HL-60 (cell line): ENCODE measurements around the gene CTCF.

ENCODE experiments used
- CTCF ChIP-seq: IDR thresholded peaks from one replicate; pipeline ENCODE4 v1.5.1; 2011; ENCODE audit warnings: low read length, control low read depth, inconsistent platforms; ENCODE audit not compliant: insufficient read depth
- GABPA ChIP-seq: IDR thresholded peaks from 2 replicates; pipeline ENCODE4 v1.6.1; 2012; ENCODE audit warnings: low read depth
- POLR2AphosphoS5 ChIP-seq: IDR thresholded peaks from 2 replicates; pipeline ENCODE4 v1.6.1; 2012; ENCODE audit warnings: low read depth
- SPI1 ChIP-seq: IDR thresholded peaks from 2 replicates; pipeline ENCODE4 v1.6.1; 2012; ENCODE audit warnings: low read depth, mild to moderate bottlenecking, borderline replicate concordance
- TF ChIP-seq, protein P1 (sequence below): IDR thresholded peaks from 2 replicates; pipeline ENCODE4 v1.6.1; 2012; ENCODE audit warnings: low read depth; ENCODE audit not compliant: insufficient replicate concordance

- TF ChIP-seq POLR2AphosphoS5, result no peak
- TF ChIP-seq CTCF, result no peak
- TF ChIP-seq, protein P1, sequence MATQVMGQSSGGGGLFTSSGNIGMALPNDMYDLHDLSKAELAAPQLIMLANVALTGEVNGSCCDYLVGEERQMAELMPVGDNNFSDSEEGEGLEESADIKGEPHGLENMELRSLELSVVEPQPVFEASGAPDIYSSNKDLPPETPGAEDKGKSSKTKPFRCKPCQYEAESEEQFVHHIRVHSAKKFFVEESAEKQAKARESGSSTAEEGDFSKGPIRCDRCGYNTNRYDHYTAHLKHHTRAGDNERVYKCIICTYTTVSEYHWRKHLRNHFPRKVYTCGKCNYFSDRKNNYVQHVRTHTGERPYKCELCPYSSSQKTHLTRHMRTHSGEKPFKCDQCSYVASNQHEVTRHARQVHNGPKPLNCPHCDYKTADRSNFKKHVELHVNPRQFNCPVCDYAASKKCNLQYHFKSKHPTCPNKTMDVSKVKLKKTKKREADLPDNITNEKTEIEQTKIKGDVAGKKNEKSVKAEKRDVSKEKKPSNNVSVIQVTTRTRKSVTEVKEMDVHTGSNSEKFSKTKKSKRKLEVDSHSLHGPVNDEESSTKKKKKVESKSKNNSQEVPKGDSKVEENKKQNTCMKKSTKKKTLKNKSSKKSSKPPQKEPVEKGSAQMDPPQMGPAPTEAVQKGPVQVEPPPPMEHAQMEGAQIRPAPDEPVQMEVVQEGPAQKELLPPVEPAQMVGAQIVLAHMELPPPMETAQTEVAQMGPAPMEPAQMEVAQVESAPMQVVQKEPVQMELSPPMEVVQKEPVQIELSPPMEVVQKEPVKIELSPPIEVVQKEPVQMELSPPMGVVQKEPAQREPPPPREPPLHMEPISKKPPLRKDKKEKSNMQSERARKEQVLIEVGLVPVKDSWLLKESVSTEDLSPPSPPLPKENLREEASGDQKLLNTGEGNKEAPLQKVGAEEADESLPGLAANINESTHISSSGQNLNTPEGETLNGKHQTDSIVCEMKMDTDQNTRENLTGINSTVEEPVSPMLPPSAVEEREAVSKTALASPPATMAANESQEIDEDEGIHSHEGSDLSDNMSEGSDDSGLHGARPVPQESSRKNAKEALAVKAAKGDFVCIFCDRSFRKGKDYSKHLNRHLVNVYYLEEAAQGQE, result no peak
- TF ChIP-seq SPI1, result no peak
- no peak for TF ChIP-seq GABPA
These were observed 32.6 kb downstream of the CTCF start for GRCh38 chr16:67594956-67595355.
